Measurements from ENCODE around the gene DYSF. TPM values are rescaled to one million over a fixed set of nuclear protein-coding genes. Genes with fewer than 3 reads are reported as not detected.

The DYSF gene
- polyA plus RNA-seq, 1 experiment: 1.3 TPM

DNA sequence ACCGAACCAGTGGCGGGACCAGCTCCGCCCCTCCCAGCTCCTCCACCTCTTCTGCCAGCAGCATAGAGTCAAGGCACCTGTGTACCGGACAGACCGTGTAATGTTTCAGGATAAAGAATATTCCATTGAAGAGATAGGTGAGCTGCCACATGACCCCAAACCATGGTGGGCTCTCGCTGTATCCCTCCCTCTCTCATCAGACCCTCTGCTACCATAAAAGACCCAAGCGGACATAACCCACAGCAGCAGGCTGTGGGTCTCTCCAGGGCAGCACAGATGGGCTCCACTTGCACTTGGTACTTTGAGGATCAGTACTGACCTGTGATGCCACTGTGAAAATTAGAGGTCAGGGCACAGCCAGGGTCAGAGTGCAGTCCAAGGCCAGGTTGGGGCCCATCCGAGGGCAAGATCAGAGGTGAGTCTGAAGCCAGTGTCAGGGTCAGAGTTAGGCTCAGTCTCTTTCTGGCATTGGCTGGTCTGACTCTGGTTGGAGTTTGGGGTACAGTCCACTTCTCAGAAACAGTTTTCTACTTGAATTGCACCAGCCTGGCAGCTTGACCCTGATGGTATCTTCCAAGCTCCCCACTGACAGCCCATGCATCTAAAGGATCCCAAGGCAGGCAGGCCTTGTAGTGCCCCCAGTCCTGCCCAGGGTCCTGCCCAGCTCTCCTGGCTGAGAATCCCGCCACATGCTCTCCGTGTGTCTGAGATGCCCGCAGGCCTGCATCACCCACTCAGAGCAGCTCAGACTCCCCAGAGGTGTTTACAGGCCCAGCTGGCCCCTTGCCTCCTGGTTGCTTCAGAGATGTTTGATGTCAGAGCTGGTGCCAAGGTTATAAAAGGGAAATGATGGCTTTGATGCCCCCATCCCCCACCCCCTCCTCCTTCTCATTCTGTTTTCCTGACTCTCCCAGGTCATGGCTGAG lies 212.1 kb downstream of the DYSF start:
- POLR2A ChIA-PET: no interaction called here
- CTCF ChIA-PET: interaction anchor here (1.1 to 1.3 kb wide), 3 partner anchors 14 to 1189 kb away, joined by 3 to 4 read pairs (median 3); no protein-coding TSS in a partner anchor
- no peak for DNase-seq (ENCODE audit: low read depth)
- H3K27me3 ChIP-seq (ENCODE audit: control insufficient read depth, insufficient read depth, low read length): peaks cover 3% of the 10 kb centered on the region; the same call in 1 of the 2 replicates
- TF ChIP-seq CTCF (IDR thresholded peaks at IDR 0.05; ENCODE audit: insufficient read depth, low read depth, low read length): no peak
- H3K4me3 ChIP-seq (ENCODE audit: low read depth, low read length): no peak overlapping the region
- H3K36me3 ChIP-seq (ENCODE audit: control insufficient read depth, insufficient read depth, low read length): no peaks in the 10 kb centered on the region

DNA sequence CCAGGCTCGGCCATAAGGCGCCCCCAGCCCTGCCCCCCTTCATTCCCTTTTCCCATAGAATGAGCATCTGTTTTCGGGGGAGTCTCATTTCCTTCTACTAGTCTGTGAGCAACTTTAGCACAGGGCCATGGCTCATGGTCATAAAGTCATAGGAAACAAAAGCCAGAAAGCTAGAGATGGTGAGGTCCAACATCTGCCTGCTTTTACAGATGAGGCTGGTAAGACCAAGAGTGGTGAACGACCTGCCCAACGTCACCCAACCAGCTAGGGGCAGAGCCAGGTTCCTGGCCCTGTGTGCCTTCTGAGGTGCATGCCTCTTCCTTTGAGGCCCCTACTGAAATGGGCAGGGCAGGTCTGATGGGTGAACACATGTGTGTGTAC lies 212.7 kb downstream of the DYSF start:
- no peak overlapping the region for H3K4me3 ChIP-seq (ENCODE audit: low read depth, low read length)
- ChIA-PET POLR2A (no interaction called here), CTCF (interaction anchor here (0.9 to 1.3 kb wide), 4 partner anchors 11 to 1189 kb away, joined by 3 to 5 read pairs (median 4); no protein-coding TSS in a partner anchor)
- H3K27me3 ChIP-seq (ENCODE audit: control insufficient read depth, insufficient read depth, low read length): peaks cover 8% of the 10 kb centered on the region; the same call in 1 of the 2 replicates
- H3K36me3 ChIP-seq (ENCODE audit: control insufficient read depth, insufficient read depth, low read length): no peaks in the 10 kb centered on the region
- no peak for DNase-seq (ENCODE audit: low read depth)
- no peak for TF ChIP-seq CTCF (IDR thresholded peaks at IDR 0.05; ENCODE audit: insufficient read depth, low read depth, low read length)

- ChIA-PET CTCF (interaction anchor here (1.0 kb wide), 1 partner anchor 87 kb away, joined by 3 read pairs; no protein-coding TSS in a partner anchor), POLR2A (no interaction called here)
- TF ChIP-seq CTCF (IDR thresholded peaks at IDR 0.05; ENCODE audit: insufficient read depth, low read depth, low read length): no peak
- peaks cover 8% of the 10 kb centered on the region for H3K27me3 ChIP-seq (ENCODE audit: control insufficient read depth, insufficient read depth, low read length)
- H3K36me3 ChIP-seq (ENCODE audit: control insufficient read depth, insufficient read depth, low read length): no peaks in the 10 kb centered on the region
- DNase-seq (ENCODE audit: low read depth): no peak
- H3K4me3 ChIP-seq (ENCODE audit: low read depth, low read length): no peak overlapping the region
Measured at GRCh38 chr2:71667256-71668182, 214.2 kb downstream of the DYSF start.

- no peak overlapping the region for H3K4me3 ChIP-seq (ENCODE audit: low read depth, low read length)
- no peaks in the 10 kb centered on the region for H3K36me3 ChIP-seq (ENCODE audit: control insufficient read depth, insufficient read depth, low read length)
- no peak for TF ChIP-seq CTCF (IDR thresholded peaks at IDR 0.05; ENCODE audit: insufficient read depth, low read depth, low read length)
- DNase-seq (ENCODE audit: low read depth): no peak
- H3K27me3 ChIP-seq (ENCODE audit: control insufficient read depth, insufficient read depth, low read length): peaks cover 8% of the 10 kb centered on the region
- POLR2A ChIA-PET: no interaction called here
- CTCF ChIA-PET: interaction anchor here (1.3 kb wide), 1 partner anchor 20 kb away, joined by 3 read pairs; no protein-coding TSS in a partner anchor
Measured at GRCh38 chr2:71668326-71669057, 215.1 kb downstream of the DYSF start.
